Epithelial cell of esophagus (primary cell): ENCODE measurements around the gene IL1RAPL2.

ENCODE experiments used
- DNase-seq: peaks from one replicate; pipeline ENCODE4 v3.0.0; 2010; ENCODE audit warnings: low read depth
- H3K4me3 ChIP-seq: 2 replicates; pipeline ENCODE4 v1.5.1; 2011; ENCODE audit warnings: mild to moderate bottlenecking, low read length, control low read depth
- CTCF ChIP-seq: IDR thresholded peaks from 2 replicates; pipeline ENCODE4 v1.5.1; 2011; ENCODE audit warnings: low read depth, mild to moderate bottlenecking, low read length, control low read depth, inconsistent platforms; ENCODE audit not compliant: insufficient read depth; ENCODE audit errors: missing control alignments

The IL1RAPL2 gene

GRCh38 chrX:105299286-105299685, 733.3 kb downstream of the IL1RAPL2 start:
- H3K4me3 ChIP-seq = no peak overlapping the region
- DNase-seq = no peak
- TF ChIP-seq CTCF = no peak

- peak; percentile 71 for DNase-seq
- no peak for TF ChIP-seq CTCF
- H3K4me3 ChIP-seq = no peak overlapping the region
These were observed 736.2 kb downstream of the IL1RAPL2 start for GRCh38 chrX:105302246-105302645.

GRCh38 chrX:105307762-105308161, 741.8 kb downstream of the IL1RAPL2 start:
- DNase-seq = peak; percentile 44
- no peak overlapping the region for H3K4me3 ChIP-seq
- no peak for TF ChIP-seq CTCF

GRCh38 chrX:105313596-105313995, 747.6 kb downstream of the IL1RAPL2 start:
- peak; percentile 4 for DNase-seq
- no peak overlapping the region for H3K4me3 ChIP-seq

GRCh38 chrX:105314458-105314857, 748.5 kb downstream of the IL1RAPL2 start:
- TF ChIP-seq CTCF = no peak
- H3K4me3 ChIP-seq = no peak overlapping the region
- DNase-seq = peak; percentile 79

More at GRCh38 chrX:105313596-105313995, 747.6 kb downstream of the IL1RAPL2 start:
- TF ChIP-seq CTCF = no peak

- peak; percentile 68 for DNase-seq
- no peak for TF ChIP-seq CTCF
- H3K4me3 ChIP-seq = no peak overlapping the region
These were observed 749.2 kb downstream of the IL1RAPL2 start for GRCh38 chrX:105315248-105315647.

- H3K4me3 ChIP-seq = no peak overlapping the region
- DNase-seq = no peak
- TF ChIP-seq CTCF = no peak
These were observed 751.1 kb downstream of the IL1RAPL2 start for GRCh38 chrX:105317117-105317516.
